GM19238 (cell line): ENCODE data around the gene LRP8.

Source experiments
- DNase-seq: peaks from one replicate; pipeline ENCODE4 v3.0.0; 2011; ENCODE audit warnings: low spot score; ENCODE audit not compliant: insufficient read length

The LRP8 gene

DNA sequence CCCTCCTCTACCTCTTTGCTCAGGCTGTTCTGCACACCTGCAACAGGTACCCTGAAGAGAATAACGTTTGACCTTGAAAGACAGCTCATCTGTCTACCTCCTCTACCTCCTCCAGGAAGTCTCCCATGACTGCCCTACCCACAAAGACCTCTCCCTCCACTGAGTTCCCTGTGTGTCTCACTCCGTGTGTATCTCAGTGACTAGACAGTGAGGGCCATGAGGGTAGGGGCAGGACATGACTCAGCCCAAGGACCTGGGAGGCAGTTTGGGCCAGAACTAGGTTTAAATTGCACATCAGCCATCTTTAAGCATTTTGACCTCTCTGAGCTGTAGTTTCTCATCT lies 32.0 kb upstream of the LRP8 start:
- DNase-seq, result no peak

DNA sequence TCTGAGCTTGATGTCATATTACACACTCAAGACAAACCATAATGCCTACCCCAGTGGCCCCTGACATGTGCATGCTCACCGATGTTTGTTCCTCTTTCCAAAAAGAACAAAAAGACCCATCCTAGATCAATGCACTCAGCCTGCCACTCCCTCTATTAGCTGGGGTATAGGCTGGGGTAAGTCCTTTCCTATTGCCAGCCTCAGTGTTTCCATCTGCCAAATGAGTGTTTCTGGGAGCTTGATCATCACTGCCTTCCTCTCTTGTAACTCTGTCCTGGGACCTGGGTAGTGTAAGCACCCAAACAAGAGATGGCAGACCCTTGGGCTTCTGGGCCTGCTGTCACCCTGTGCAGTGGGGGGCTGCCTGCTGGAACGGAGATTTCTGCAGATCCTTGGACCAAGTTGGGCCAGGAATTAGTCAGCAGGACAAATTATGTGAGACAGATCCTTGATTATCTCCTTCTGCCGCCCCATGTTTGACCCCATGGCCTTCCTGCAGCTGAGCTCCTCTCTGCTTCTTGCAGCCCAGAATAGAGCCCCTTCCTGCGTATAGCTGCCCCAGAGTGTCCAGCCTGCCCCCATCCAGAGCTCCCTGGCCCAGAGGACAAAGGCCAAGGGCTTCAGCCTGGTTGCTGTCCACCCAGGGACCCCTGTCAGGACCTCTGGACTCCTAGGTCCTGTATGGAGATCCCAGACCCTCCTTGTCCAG lies 31.5 kb upstream of the LRP8 start:
- DNase-seq, result no peak

DNA sequence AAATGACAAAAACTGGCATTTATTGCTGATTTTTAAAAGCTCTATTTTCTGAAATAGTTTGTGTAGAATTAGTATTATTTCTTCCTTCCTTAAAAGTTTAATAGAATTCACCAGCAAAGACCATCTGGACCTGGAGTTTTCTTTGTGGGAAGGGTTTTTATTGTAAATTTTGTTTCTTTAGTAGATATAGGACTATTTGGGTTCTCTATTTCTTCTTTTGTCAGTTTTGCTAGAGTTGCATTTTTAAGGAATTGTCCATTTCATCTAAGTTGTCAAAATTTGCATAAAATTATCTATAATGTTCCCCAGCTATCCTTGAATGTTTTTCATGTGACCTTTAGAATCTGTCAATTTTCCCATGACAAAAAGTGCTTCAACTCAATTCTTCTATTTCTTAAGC lies 28.8 kb upstream of the LRP8 start:
- no peak for DNase-seq

DNA sequence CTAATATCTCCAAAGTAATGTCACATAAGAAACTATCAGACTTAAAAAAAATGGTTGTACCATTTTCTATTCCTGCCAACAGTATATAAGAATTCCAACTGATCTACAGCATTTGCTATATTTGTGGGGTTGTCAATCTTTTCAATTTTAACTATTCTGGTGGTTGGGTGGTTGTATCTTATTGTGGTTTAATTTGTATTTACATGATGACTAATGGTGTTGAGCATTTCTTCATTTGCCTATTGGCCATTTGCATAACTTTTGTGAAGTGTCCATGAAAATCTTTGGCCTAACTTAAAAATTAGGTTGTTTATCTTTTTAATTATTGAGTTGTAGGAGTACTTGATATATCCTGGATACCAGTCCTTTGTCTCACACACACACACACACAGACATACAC lies 26.2 kb upstream of the LRP8 start:
- DNase-seq, result no peak

DNA sequence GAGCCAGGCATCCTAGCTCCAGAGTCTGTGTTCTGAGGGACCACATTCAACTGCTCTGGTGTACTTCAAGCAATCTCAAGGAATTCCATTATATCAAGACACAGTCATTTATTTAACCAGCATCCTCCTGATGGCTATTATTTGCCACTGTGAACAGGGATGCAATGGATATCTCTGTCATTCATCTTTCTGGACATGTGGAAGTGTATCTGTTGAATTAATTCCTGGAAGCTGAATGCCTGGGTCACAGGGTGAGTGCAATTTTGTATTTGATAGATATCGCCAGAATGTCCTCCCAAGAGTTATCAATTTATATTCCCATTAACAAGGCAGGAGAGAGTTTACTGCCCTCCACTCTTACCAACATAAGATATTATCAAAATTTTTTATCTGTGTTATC lies 24.7 kb upstream of the LRP8 start:
- no peak for DNase-seq

- no peak for DNase-seq
These were observed 23.2 kb upstream of the LRP8 start for GRCh38 chr1:53350853-53351767.

GRCh38 chr1:53349968-53350852 lies 22.3 kb upstream of the LRP8 start:
- DNase-seq, result no peak

DNA sequence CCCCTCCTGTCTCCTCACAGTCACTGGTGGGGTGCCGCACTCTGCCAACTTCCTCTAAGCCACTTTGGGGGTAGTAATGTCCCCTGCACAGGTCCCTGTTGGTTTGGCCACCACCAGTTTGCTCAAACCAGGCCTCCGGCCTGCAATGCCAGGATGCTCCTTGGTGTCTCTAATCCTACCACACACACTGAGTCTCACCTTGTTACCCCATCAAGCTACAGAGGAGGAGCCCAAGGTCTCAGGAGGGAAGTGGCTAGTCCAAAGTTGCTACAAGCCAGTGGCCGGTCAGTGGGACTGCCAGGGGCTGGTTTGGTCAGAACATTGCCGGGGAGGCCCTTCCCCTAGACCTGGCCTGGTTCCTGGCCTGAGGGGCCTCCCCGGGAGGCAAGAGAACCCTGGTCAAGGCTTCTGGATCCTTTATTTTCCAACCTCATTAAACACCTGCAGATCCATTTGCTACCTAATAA lies 21.5 kb upstream of the LRP8 start:
- DNase-seq, result no peak

DNA sequence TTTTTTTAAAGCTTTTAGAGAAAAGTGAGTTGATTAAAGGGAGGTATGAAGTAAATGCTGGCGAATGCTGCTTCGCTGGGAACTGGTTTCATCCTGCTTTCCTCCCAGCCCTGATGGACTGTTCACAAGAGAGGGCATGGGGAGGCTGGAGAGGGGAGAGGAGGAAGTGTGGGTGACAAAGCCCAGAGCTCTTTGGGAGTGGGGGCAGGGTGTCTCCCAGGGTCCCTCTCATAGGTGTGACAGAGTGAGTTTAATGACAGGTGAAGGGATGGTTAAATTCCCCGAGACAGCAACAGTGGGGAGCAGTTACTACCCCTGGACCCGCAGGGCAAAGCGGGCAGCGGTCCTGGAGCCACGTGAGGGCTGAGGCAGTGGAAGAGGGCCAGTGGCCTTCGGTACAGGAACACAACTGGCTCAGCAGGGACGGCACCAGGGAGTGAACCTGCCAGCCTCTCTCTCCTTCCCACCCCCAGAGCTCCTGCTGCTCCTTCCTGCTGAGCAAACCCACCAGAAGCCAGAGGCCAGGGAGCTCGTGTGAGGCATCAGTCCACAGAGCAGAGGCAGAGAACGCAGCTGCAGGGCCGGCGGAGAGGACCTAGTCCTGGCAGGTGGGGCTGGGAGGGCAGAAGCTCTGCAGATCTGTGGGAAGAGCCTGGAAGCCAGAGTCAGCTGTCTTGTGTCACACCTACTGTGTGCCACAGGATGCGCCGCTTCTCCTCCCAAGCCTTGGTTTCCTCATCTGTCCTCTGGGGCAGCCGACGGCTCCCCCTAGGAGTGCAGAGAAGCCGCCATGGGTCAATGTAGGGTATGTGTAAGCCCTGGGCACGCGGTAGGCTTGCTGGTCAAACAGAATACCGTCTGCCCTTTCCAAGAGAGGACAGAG lies 20.9 kb upstream of the LRP8 start:
- DNase-seq, result no peak

GRCh38 chr1:53346814-53347176 lies 18.9 kb upstream of the LRP8 start:
- no peak for DNase-seq

- DNase-seq, result no peak
These were observed 18.3 kb upstream of the LRP8 start for GRCh38 chr1:53345996-53346813.

GRCh38 chr1:53344921-53345838 lies 17.3 kb upstream of the LRP8 start:
- peak; percentile 47 for DNase-seq

- DNase-seq, result no peak
These were observed 16.2 kb upstream of the LRP8 start for GRCh38 chr1:53343831-53344668.

- no peak for DNase-seq
These were observed 15.0 kb upstream of the LRP8 start for GRCh38 chr1:53342735-53343470.

DNA sequence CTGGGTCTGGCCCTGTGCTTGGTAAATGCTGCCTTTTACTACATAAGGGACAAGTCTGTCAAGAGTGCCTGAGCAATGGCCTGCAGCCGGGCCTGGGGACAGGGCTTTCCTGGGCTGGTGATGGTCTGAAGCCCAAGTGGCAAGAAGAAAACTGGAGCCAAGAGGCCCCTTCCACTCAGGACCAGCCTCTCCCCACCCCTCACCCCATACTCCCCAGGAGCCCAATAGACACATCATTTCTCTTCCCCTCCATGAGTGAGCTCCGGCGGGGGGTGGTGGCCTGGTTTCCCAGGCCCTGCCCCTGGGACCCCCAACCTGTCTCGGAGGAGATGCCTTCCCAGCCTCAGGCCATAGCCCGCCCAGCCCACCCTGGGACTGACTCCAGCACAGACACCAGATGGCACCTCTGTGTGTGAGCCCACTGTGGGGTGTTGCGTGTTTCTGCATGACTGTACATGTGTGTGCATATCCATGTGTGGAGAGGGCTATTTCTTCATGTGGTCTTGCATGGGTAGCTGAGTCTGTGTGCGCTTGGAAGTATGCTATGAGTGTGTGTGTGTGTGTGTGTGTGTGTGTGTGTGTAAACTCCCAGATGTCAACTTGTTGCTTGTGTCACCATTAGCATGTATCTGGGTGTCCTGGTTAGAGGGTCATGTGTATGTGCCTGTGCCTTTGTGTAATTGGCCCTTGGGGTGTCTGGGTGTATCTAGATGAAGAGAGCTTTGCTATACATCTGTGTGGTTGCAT lies 14.3 kb upstream of the LRP8 start:
- DNase-seq, result no peak

DNA sequence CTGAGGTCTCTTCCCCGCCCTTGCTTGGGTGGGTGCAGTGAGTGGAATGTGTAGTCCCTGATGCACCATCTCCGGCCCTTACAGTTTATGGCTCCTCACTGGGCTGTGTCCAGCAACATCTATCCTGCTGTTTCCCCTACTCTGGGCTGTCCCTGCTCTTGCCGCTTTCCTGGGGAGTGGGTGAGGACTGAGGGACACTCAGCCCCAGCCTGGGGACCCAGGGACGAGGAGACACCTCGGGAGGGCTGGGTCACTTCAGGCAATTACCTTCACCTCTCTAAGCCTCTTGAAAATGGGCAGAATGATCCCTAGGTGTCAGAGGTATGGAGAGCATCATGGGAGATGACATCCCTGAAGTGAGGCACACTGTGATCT lies 13.6 kb upstream of the LRP8 start:
- no peak for DNase-seq
